Activated naive CD4-positive, alpha-beta T cell treated with Interleukin-2 at 50 U/mL for 16 hours (primary cell): ENCODE measurements around the gene MSN.
A peak's percentile ranks its signal among the peaks of the same experiment; 100 is the strongest.

ENCODE experiments used
- DNase-seq: peaks from one replicate; pipeline ENCODE4 v3.0.0-alpha.2; 2020

Gene MSN

DNA sequence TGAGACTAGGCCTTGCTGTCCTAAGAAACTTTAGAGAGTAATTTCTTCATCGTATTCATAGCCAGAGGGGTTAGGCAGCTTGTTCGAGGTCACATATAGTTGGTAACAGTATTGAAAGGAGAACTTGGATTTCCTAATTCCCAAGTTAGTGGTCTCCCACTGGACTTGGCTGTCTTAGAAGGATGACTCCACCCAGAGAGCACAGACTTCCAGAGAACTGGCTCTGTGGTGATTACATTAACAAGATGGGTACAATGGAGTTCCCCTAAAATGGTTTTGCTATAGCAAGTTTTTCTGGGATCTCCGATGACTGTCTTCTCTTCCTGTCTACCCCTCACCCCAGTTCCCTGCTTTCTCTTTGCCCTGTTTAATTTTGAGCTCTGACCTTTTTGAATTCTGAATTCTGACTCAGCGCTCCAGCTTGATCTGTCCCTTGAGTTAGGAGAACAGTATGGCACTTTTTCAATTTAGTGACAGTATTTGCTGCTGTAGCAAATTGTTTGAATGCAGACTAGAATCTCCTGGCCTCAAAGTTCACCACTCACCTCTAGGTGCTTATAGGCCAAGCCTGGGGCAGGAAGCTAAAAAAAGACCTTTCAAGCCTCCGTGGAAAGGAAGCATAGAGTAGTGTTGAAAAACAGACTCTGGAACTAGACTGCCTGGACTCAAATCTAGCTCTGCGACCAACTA is 6.9 kb downstream of the MSN start:
- DNase-seq, result no peak

DNA sequence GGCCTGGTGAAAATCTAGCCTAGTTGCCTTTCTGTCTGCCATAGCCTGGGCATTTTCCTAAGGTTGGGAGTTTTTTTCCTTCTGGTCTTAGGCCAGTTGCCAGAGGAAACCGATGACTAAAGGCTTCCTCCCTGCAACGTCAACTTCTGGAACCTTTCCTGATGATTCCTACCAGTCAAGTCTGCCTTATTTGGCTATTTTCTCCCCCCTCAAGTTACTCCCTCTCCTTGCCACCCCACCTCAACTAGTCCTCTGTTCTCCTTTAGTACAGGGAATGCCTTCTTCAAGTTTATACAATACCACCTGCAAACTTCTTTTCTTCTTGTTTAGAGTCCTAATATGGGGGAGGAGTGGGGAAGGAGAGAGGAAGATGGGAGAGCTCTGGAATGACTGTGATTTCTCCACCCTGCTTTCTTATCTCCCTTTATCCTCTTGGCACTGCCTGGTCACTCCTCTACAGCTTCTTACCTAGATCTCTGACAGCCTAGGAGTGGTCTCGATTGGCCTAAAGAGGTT is 10.6 kb downstream of the MSN start:
- no peak for DNase-seq

DNA sequence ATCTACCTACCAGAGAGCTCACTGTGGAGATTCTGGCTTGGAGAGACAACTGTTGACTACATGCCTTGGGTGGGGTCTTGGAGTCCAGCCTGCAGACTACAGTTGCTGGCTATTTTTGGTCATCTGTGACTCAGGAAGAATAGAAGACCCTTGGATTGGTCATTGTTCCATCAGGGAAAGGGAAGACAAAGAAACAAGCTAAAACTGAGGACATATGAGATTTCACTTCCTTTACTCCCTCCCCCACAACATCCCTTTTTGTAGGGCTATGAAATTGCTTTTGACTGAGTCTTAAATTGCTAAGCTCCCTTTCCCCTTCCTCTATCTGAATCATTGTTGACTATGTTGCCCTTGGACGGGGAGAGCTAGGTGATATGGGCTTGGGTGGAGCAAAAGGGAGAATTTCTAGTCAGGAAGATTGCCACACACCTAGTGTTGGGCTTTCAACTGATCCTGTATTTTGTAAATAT is 11.7 kb downstream of the MSN start:
- no peak for DNase-seq

DNA sequence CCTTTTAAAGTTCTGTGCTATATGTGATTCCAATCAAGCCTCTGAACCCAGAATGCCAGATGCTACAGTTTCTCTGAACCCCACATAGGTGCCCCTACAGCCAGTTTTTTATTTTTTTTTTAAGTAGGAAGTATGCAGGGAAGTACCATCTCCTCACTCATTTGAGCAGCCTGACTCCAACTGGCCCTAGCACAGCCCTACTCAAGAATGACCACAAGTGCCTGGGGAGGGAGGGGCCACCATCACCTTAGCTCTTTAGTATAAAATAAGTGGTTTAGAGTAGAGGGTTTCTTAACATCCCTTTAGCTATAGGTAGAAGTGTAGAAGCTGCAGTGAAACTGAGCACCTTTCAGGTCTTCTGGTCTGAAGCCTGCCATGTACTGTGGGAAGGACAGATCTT is 14.4 kb downstream of the MSN start:
- DNase-seq, result no peak

DNA sequence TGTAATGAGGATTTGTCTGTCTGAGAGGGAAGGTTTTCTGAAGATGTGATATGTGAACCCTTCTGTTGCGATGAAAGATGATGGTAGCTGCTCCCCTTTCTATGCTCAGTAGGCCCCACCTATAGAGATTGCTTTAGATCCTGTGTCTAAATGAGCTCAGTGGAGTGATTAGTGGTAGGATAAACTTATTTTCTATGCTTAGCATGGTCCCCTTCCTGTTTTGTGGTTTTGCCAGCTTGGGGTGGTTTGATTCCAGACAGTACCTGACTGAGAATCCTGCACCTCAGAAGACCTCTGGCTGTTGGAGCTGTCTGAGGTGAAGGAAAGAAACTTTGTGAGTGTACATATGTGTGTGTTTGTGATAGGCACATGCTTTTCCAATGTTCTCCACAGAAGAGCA is 17.7 kb downstream of the MSN start:
- no peak for DNase-seq

DNA sequence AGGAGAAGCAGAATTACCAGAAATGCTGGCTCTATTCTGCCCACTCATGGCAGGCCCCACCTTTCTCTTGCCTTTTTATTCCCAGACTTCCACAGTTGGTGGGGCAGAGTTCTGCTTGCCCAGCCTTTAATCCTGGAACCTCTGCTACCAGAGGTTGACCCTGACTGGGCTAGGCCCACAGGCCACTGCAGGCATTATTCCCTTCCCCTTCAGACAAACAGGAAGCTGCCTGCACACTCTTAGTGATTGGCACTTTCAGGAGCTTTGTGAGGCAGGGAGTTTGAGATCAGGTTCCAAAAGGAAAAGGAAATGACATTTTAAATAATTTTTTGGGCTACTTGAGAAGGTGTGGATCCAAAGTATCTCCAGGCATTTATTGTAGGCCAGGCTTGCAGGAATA is 18.8 kb downstream of the MSN start:
- DNase-seq, result no peak

DNA sequence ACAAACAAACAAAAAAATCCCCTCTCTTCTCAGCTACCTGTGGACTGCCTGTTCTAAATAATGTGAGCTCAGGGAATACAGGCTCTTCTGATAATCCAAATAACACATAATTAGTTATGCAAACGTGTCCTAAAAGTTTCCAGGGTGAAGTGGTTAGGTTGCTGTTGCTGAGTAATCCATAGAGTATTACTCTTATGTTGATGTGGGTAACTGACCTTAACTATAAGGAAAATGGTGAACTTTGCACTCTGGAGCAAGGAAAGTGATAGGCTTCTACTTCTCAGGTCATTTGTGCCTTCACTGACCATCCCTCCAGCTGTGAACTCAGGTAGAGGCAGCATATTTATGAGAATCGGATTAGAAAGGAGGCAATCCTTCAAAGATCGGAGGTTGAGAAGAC is 19.9 kb downstream of the MSN start:
- DNase-seq, result no peak

DNA sequence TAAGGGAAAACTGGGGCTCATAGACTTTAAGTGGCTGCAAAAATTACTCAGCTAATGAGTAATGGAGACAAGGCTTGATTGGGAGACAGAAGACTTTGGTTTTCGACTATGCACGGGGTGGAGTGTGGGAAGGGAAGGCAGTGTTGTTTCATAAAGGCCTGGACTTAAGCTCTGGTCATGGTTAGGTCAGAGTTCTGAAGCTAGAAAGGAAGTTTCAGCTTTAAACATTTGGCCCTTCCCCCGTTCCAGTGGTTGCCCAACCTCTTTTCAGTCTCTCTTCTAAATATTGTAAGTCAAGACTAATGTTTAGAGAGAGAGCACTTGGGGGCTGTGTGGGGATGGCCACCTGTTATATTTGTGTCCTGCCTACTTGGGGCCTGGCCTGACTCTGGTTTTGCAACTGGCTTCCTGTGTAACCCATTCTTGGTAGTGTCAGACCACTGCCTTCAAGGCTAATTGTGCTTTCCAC is 21.0 kb downstream of the MSN start:
- DNase-seq, result no peak

DNA sequence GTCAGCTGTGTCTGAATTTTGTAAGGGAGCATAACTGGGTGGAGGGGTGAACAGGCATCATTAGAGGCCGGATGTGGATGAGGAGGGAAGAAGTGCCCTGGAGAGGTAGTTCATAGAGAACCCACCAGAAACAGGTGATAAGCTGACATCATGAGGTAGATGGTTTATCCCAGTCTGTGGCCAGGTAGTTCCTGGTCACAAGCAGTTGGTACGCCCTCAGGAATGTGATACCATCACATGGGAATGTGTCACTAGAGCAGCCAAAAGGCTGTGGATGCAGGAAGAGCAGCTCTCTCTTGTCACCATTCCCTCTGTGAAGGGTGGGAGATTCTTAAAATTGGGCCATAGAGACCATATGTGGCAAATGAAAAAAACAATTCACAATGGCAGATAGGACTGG is 21.9 kb downstream of the MSN start:
- DNase-seq, result no peak

DNA sequence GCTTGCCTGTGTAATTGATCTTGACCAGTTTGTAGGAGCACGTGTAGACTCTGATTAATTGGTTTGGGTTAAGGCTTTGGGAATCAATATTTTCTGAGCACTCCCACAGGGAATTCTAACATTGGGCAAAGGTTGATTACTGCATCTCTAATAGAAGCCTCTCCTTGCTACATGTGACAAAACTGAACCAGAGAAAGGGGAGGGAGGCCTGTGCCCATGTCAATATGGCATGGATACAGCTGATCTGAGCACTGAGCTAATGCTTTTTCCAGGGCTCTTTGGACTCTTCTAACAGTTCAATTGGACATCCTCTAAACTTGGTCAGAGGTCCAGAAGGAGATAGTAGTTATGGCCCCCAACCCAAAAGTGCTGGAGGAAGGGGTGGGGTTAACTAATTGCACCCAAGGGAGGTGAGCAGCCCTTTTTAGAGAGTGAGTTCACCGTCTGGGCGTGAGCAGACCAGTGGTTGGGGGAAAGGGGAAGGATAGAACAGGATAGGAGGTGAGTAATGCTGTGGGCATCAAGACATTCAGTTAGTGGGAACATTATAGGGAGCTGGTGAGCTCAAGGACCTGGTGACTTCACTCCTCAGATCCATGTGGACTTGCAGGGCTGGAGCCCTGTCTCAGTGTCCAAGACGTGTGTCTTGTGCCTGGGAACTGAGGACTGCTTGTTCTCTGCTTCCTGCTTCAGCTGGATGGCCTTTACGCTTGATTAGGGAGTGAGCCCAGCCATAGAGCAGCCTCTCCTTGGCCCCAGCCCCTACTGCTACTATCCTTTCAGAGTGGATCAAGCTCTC is 22.8 kb downstream of the MSN start:
- no peak for DNase-seq

DNA sequence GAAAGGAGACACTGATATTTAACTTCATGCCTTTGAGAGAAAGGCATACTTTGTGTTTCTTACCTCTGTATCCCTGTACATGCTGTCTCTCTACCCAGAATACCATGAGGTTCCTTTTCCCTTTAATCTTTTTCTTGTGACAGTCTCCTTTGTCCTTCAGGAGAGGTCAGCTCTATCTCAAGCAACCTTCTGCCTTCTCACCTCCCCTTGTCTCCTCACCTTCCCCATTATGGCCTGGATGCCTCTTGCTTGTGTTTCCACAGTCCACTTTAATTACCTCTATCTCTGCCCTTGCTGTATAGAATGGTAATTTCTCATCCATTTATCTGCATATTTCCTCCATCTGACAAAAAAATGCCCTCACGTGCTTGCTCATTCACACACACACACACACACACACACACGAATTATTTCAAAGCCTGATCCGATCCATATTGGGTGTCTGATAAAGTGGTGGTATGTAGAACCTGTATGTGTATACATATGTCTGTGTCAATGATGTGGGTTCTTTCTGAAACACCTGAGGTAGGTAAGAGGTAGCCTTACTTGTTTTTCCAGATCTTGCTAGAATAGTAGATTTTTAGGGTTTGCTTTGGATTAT is 28.5 kb downstream of the MSN start:
- DNase-seq, result no peak

DNA sequence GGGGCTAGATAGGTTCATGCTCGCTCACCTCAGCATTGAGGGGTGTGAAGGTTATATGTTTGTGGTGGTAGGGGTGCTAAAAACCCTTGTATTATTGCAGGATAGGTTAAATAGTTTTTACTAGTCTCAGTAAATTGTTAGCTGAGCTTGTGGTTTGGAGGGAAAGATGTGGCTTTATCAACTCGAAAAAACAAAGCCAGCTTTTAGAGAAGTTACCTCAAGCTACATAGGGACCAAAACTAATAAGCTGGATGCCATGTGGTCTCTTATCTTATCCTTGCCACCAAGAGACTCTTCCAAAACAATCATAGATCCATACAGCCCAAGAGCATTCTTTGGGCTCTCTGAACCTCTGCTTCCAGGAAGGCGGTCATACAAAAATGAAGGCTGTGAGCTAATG is 29.2 kb downstream of the MSN start:
- no peak for DNase-seq

DNA sequence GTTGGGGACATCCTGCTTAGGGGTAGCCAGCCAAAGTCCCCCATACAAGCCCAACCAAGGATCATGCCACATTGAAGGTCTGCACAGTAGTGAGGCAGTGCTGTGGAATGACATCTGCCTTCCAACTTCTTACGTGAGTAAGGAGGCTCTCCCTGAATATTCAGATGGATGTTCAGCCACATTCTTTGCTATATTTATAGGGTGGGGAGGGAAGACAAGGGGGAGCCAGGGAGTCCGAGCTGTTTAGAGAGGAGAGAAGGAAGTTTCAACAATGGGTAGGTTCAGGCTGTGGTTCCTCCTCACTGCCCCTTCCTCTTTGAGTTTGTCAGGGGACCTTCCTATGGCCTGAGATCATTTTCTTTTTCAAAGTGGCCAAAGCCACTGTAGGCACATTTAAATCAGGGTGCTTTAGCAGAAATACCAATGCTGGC is 29.8 kb downstream of the MSN start:
- no peak for DNase-seq

DNA sequence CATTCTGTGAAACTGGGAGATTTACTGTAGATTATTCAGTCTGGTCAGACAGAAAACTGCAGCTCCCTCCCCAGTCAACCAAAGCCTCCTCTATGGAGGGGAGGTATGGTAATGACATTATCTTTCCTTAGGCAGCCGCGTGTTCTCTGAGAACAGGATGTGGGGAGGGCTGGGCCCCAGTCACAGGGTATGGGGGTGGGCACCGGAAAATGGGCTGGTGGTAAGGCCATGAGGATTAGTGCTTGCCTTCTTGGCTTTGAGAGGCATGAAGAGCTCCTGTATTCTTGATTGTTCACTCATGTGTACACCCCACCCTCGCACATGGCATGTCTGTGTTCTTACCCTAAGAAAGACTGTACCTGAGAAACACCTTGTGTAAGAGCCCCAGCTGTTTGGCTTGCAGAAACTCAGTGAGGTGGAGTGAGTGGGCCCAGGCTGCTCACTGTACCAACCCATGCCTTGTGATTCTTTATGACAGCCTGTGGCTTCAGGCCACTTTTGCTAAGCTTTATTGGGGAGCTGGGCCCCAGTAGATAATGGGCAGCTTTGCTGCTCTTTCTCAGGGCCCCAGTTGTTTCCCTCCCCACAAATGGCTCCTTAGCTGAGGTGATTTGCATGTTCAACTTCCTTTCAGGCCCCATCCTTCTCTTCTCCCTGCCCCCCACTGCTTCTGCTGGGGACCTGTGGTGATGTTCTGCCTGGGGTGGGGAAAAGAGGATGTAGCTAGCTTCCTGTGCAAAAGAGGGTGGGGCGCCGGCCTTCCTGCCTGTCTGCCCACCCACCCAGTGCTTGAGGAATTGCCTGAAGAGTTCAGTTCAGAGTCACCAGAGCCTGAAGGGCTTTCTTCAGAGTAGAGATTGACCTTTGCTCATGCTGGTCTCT is 30.7 kb downstream of the MSN start:
- DNase-seq, result peak; percentile 76

DNA sequence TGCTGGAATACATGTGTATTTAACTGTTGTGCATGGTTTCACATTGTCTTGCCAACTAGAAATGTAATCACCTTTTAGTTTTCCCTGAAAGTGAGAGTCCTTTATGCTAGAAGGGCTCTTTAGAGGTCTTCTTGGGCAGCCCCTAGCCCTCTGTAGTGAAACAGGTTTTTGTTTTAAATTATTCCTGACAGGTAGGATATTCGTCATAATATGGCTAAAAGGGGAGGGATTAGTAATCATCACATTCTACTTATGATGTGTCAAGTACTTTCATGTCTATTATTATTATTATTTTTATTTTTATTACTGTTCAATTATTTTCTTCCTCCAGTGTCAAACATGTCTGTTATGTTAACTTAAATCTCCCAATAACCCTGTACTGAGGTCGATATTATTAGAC is 35.5 kb downstream of the MSN start:
- DNase-seq, result no peak

DNA sequence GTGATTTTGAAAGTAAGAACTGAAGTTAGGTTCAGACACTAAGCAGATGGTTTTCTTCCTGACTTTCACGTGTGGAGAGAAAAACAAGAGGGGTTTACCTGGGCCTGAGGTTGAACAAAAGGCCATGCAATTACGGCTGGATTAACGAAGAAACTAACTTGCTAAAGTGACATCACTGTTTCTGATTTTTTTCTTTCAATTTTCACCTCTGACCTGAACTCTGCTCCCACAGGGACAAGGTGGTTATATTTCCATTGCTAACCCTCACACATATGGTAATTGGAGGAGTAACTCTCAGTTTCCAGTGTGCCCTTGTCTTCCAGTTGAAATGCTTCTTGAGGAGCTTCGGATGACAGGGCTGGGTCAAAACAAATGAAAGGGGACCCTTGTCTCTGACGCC is 38.0 kb downstream of the MSN start:
- DNase-seq, result no peak

DNA sequence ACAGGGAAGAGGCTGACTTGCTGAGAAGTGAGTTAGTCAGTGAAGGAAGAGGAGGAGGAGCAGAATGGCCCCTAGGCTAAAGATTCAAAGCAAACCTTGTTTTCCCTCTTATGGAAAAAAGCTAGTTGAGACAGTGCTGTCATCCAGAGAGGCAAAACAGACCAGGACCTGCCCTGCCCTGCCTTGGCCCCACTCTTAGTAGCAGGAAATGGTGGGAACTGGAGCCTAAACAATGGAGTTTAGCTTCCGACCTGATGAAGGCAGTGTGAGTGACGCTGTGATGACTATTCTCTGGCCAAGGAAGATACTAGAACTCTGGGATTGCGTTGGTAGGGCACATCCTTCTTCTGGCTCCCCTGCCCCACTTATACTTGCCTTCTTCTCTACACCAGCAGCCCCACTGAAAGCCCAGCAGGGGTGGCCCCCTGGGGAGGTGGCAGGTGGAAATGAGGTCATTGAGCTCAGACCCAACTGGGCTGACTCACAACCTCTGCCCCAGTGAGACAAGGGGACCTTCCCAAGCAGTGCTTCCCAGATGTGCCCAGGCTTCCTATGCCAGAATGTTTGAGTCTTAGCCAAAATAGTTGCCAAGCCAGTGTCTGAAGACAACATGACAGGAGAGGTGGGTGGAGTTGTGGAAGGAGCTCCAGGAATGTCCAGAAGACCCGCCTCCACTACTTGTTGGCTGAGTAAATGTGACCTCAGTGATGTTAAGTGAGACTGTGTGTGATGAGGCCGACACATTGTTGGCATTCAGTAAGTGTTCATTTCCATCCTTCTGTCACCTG is 38.8 kb downstream of the MSN start:
- DNase-seq, result peak; percentile 56

DNA sequence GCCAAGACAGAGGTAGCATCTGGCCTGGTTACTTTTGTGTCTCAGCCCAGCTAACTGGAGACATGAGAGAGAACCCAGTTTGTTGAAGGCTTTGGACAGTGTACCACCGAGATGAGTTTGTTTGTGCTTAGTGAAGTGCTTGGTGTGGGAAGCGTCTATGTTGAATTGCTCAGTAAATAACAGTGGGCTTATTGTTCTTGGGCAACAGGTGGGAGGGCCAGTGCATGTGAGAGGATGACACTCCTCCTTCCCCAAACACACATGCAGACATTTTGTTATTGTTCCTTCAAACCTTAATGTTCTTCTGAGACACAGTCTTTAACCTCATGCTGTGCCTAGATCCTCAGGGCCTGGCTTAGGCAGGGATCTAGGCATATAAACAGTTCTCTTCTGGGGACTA is 39.7 kb downstream of the MSN start:
- no peak for DNase-seq

DNA sequence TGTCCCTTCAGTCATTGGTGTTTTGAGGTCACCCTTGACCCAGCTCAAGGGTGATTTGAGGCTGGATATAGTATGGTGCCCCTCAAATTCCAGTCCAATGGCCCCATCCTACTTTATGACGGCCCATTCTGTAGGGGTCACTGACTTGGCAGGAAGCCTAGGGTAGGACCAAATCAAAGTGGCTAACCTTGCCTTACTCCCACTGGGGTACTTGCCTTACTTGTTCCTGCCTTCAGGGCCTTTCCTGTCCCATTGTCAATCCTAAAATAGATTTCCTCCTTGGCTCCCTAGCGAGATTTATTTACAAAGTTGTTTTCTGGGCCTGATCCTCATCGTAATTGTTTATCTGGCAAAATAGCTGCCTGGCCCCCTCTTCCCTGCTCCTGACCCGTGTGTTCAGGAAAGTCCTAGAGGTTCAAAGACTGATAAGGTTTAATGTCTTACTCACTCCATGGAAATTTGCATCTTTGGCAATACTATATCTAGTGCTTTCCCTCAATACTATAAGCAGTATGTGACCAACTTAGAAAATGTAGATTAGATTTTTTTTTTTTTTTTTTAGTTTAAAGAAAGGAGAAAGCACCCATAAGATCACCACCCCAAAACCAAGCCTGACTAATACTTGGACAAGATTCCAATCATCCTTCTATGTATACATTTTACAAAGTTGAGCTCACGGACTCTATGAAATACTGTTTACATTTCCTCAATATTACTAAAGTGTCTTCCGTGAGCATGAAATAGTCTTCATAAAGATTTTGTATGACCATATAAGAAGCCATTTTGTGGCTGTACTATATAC is 44.8 kb downstream of the MSN start:
- DNase-seq, result no peak

DNA sequence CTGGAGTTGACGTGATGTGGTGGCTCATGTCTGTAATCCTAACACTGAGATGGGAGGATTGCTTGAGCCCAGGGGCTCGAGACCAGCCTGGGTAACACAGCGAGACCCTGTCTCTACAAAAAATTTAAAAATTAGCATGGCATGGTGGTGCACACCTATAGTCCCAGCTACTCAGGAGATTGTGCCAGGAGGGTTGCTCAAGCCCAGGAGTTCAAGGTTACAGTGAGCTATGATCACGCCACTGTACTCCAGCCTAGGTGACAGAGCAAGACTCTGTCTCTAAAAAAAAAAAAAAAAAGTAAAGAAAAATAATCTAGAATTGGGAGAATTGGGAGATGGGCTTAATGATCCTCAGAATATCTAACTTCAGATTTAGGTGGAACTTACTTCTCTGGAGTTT is 51.1 kb downstream of the MSN start:
- DNase-seq, result no peak

DNA sequence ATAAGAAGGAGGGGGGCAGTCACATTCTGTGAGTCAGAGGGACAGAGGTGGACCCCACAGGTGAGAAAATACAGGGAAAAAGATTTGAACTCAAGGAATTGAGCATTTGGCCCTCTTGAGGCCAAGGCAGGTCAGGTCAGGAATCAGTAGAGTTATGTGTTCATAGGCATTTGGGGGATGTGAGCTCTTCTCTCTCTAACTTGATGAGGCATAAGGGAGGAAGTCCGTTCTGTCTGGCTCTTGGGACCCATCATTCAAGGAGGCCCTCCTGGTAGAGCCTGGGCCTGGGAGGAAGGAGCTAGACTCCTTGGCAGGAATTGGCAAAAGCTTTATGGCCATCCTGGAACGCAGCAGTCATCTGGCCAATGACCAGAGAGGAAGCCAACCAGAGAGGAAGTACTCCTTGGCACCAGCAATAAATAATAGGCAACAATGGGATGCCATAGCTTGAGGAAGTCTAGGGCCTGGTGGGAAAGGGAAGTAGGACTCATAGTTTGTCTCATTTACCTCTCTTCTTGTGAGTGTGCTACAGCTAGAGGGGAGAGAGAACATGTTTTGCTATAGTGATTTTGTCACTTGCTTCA is 53.0 kb downstream of the MSN start:
- DNase-seq, result no peak
